ENCODE data around the gene ROR2.

ROR2 gene

GRCh38 chr9:91583161-91583875 lies 366.7 kb downstream of the ROR2 start:
- TF ChIP-seq TAF1 (IDR thresholded peaks at IDR 0.05; ENCODE audit: borderline replicate concordance, insufficient read depth, low read length) (no peak), REST (IDR thresholded peaks at IDR 0.05; ENCODE audit: insufficient read depth in 1 of 2, low read depth in 2 of 2, low read length in 2 of 2) (no peak), POLR2AphosphoS5 (IDR thresholded peaks at IDR 0.05; ENCODE audit: low read depth, low read length) (no peak), SIN3A (IDR thresholded peaks at IDR 0.05; ENCODE audit: borderline replicate concordance, insufficient read depth, low read length) (no peak), FOXP2 (optimal IDR thresholded peaks at IDR 0.05; ENCODE audit: borderline replicate concordance, extremely low read depth, extremely low read length, insufficient read depth) (no peak)

GRCh38 chr9:91582181-91582580 lies 367.8 kb downstream of the ROR2 start:
- TF ChIP-seq TAF1 (IDR thresholded peaks at IDR 0.05; ENCODE audit: borderline replicate concordance, insufficient read depth, low read length) (no peak), POLR2AphosphoS5 (IDR thresholded peaks at IDR 0.05; ENCODE audit: low read depth, low read length) (no peak), FOXP2 (optimal IDR thresholded peaks at IDR 0.05; ENCODE audit: borderline replicate concordance, extremely low read depth, extremely low read length, insufficient read depth) (no peak), SIN3A (IDR thresholded peaks at IDR 0.05; ENCODE audit: borderline replicate concordance, insufficient read depth, low read length) (no peak), REST (IDR thresholded peaks at IDR 0.05; ENCODE audit: insufficient read depth in 1 of 2, low read depth in 2 of 2, low read length in 2 of 2) (no peak)

GRCh38 chr9:91580136-91580535 lies 369.9 kb downstream of the ROR2 start:
- TF ChIP-seq REST (IDR thresholded peaks at IDR 0.05; ENCODE audit: insufficient read depth in 1 of 2, low read depth in 2 of 2, low read length in 2 of 2), result peak; percentile 55 to 86; a peak in 2 of 4 replicates
- TF ChIP-seq FOXP2 (optimal IDR thresholded peaks at IDR 0.05; ENCODE audit: borderline replicate concordance, extremely low read depth, extremely low read length, insufficient read depth), result no peak

DNA sequence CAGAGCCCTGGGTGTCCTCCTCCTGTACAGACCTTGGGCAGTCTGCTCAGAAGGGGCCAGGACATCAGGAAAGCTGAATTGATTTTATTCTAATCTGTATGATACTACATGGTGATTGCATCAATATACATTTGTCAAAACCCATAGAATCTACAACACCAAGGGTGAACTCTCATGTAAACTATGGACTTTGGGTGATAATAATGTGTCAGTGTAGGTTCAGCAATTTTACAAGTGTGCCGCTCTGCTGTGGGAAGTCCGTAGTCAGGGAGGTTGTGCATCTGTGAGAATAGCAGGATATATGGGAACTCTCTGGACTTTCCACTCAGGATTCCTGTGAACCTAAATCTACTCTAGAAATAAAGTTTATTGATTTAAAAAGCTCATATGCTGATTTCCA lies 371.1 kb downstream of the ROR2 start:
- no peak for TF ChIP-seq REST (IDR thresholded peaks at IDR 0.05; ENCODE audit: insufficient read depth in 1 of 2, low read depth in 2 of 2, low read length in 2 of 2)
- TF ChIP-seq TAF1 (IDR thresholded peaks at IDR 0.05; ENCODE audit: borderline replicate concordance, insufficient read depth, low read length), result no peak
- no peak for TF ChIP-seq FOXP2 (optimal IDR thresholded peaks at IDR 0.05; ENCODE audit: borderline replicate concordance, extremely low read depth, extremely low read length, insufficient read depth)
- no peak for TF ChIP-seq POLR2AphosphoS5 (IDR thresholded peaks at IDR 0.05; ENCODE audit: low read depth, low read length)
- no peak for TF ChIP-seq SIN3A (IDR thresholded peaks at IDR 0.05; ENCODE audit: borderline replicate concordance, insufficient read depth, low read length)

DNA sequence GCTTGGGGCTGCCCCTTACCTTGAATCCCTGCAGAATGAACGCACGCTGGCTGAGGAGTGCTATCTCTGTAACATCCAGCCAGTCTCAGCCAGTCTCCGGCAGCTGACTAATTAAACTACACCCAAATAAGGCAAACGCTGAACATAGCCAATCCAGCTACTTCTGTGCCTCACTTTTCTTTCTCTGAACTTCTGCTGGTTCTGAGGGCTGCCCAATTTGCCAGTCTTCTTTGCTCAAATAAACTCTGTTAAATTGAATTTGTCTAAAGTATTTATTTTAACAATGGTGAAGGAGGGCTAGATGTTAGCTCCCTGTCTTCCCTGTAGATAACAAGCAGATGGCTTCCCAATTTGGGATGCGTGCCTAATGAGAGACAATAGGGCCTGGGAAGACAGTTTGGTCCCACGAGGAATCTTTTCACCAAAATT lies 372.4 kb downstream of the ROR2 start:
- TF ChIP-seq FOXP2 (optimal IDR thresholded peaks at IDR 0.05; ENCODE audit: borderline replicate concordance, extremely low read depth, extremely low read length, insufficient read depth) (no peak), POLR2AphosphoS5 (IDR thresholded peaks at IDR 0.05; ENCODE audit: low read depth, low read length) (no peak)
